ENCODE measurements around the gene NECAB3. TPM values are rescaled to one million over a fixed set of nuclear protein-coding genes. Genes with fewer than 3 reads are reported as not detected.

The NECAB3 gene
- total RNA-seq, 1 experiment from 2014 or later = 43.5 TPM

DNA sequence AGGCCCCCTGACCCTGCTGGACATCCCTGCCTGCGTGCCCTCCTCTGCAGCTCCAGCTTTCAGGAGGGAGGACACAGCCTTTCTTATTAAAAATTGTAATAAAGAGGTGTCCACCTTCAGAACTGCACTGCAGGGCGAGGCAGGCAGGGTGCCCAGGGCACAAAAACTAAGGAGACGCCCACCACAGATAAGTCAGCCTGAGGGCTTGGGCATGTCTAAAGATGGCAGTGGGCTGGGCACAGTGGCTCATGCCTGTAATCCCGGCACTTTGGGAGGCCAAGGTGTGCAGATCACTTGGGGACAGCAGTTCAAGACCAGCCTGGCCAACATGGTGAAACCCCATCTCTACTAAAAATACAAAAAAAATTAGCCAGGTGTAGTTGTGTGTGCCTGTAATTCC lies 19.1 kb downstream of the NECAB3 start:
- ChIA-PET POLR2A (ENCODE audit: unreplicated experiment) (no interaction called here), CTCF (no interaction called here)
- Histone ChIP-seq H3F3A (ENCODE audit: low read length, unreplicated experiment) (no peaks in the 10 kb centered on the region), H3K9ac (ENCODE audit: low read length) (no peak overlapping the region), H3K36me3 (ENCODE audit: low read depth, low read length) (no peaks in the 10 kb centered on the region; the same call in 1 of the 2 replicates), H2AFZ (ENCODE audit: low read length) (no peak overlapping the region), H3K27me3 (ENCODE audit: low read length) (no peaks in the 10 kb centered on the region), H3K4me1 (ENCODE audit: insufficient read depth, low read length) (peaks cover 23% of the 10 kb centered on the region), H3K4me3 (ENCODE audit: low read length) (no peak overlapping the region), H4K20me1 (ENCODE audit: low read length) (no peaks in the 10 kb centered on the region), H3K27ac (ENCODE audit: low read length) (no peak overlapping the region), H3K9me2 (replicated peaks; ENCODE audit: low read length) (no peaks in the 10 kb centered on the region), H3K9me3 (ENCODE audit: low read length) (no peaks in the 10 kb centered on the region), H3K79me2 (ENCODE audit: low read length) (no peaks in the 10 kb centered on the region), H3K4me2 (ENCODE audit: low read length) (no peak overlapping the region)
- TF ChIP-seq EZH2phosphoT487 (IDR thresholded peaks at IDR 0.05; ENCODE audit: borderline replicate concordance, low read length) = no peak
- no peak for TF ChIP-seq CTCF (conservative IDR thresholded peaks at IDR 0.05; ENCODE audit: low read depth, low read length)
- TF ChIP-seq EZH2 (IDR thresholded peaks at IDR 0.05; ENCODE audit: low read length, unreplicated experiment) = no peak
- intact Hi-C loops (cut with micrococcal nuclease) = no loop called here
- no TSS peak for BruUV-seq (replicated peaks)
- DNase-seq (no peak), ATAC-seq (no peak)

DNA sequence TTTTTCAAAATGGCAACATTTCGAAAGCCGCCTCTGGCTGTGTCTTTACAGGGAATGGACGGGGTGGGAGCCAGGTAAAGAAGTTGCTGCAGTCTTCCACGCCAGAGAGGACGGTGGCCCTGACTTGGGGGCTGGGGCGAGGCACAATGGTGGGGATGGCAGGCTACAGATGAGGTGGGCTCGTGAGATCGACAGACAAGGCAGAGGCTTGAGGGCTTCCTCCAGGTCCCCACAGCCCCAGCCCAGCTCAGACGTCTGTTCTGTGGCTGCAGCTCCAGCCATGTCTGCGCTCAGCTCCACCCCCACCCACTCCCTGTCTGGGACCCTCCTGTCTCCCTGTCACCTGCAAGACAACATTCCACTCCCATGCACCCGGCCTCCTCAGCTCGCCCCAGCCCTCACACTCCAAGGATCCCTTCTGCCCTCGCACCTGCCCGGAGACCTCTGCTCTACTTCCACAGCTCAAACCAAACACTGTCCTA lies 19.5 kb downstream of the NECAB3 start:
- Histone ChIP-seq H3K9me2 (replicated peaks; ENCODE audit: low read length) (no peaks in the 10 kb centered on the region), H3K79me2 (ENCODE audit: low read length) (no peaks in the 10 kb centered on the region), H3K27ac (ENCODE audit: low read length) (no peak overlapping the region), H3K4me2 (ENCODE audit: low read length) (no peak overlapping the region), H3K36me3 (ENCODE audit: low read depth, low read length) (no peaks in the 10 kb centered on the region; the same call in 1 of the 2 replicates), H4K20me1 (ENCODE audit: low read length) (no peaks in the 10 kb centered on the region), H3K4me1 (ENCODE audit: insufficient read depth, low read length) (peaks cover 23% of the 10 kb centered on the region), H3K4me3 (ENCODE audit: low read length) (no peak overlapping the region), H3K9ac (ENCODE audit: low read length) (no peak overlapping the region), H3F3A (ENCODE audit: low read length, unreplicated experiment) (no peaks in the 10 kb centered on the region), H3K9me3 (ENCODE audit: low read length) (no peaks in the 10 kb centered on the region), H3K27me3 (ENCODE audit: low read length) (no peaks in the 10 kb centered on the region), H2AFZ (ENCODE audit: low read length) (no peak overlapping the region)
- BruUV-seq (replicated peaks) = no TSS peak
- CTCF ChIA-PET = interaction anchor here (1.2 to 1.8 kb wide), 3 partner anchors 128 to 197 kb away, joined by 4 to 14 read pairs (median 5); no protein-coding TSS in a partner anchor
- no peak for TF ChIP-seq EZH2 (IDR thresholded peaks at IDR 0.05; ENCODE audit: low read length, unreplicated experiment)
- ATAC-seq (no peak), DNase-seq (no peak)
- POLR2A ChIA-PET (ENCODE audit: unreplicated experiment) = interaction anchor here (0.8 kb wide), 1 partner anchor 197 kb away, joined by 3 read pairs; no protein-coding TSS in a partner anchor
- intact Hi-C loops (cut with micrococcal nuclease) = no loop called here

- ChIA-PET CTCF (interaction anchor here (1.1 to 1.8 kb wide), 4 partner anchors 127 to 209 kb away, joined by 3 to 14 read pairs (median 4); no protein-coding TSS in a partner anchor), POLR2A (ENCODE audit: unreplicated experiment) (interaction anchor here (0.8 kb wide), 1 partner anchor 197 kb away, joined by 3 read pairs; no protein-coding TSS in a partner anchor)
- no peaks in the 10 kb centered on the region for H3F3A ChIP-seq (ENCODE audit: low read length, unreplicated experiment)
- H3K4me2 ChIP-seq (ENCODE audit: low read length) = no peak overlapping the region
- no TSS peak for BruUV-seq (replicated peaks)
- H3K27ac ChIP-seq (ENCODE audit: low read length) = no peak overlapping the region
- H3K9me3 ChIP-seq (ENCODE audit: low read length) = no peaks in the 10 kb centered on the region
- peaks cover 23% of the 10 kb centered on the region for H3K4me1 ChIP-seq (ENCODE audit: insufficient read depth, low read length)
- intact Hi-C loops (cut with micrococcal nuclease) = loop anchor here (1.0 kb wide), 1 partner anchor 197 kb away; no protein-coding TSS in a partner anchor
- H3K79me2 ChIP-seq (ENCODE audit: low read length) = no peaks in the 10 kb centered on the region
- H3K27me3 ChIP-seq (ENCODE audit: low read length) = no peaks in the 10 kb centered on the region
- H3K36me3 ChIP-seq (ENCODE audit: low read depth, low read length) = no peaks in the 10 kb centered on the region; the same call in 1 of the 2 replicates
- H4K20me1 ChIP-seq (ENCODE audit: low read length) = no peaks in the 10 kb centered on the region
- DNase-seq = peak; percentile 62
- peak; percentile 33 for ATAC-seq
- no peak overlapping the region for H3K9ac ChIP-seq (ENCODE audit: low read length)
- no peak overlapping the region for H3K4me3 ChIP-seq (ENCODE audit: low read length)
- TF ChIP-seq EZH2 (IDR thresholded peaks at IDR 0.05; ENCODE audit: low read length, unreplicated experiment) (no peak), EZH2phosphoT487 (IDR thresholded peaks at IDR 0.05; ENCODE audit: borderline replicate concordance, low read length) (no peak), CTCF (conservative IDR thresholded peaks at IDR 0.05; ENCODE audit: low read depth, low read length) (no peak)
- no peaks in the 10 kb centered on the region for H3K9me2 ChIP-seq (replicated peaks; ENCODE audit: low read length)
- no peak overlapping the region for H2AFZ ChIP-seq (ENCODE audit: low read length)
Measured at GRCh38 chr20:33653900-33654596, 20.2 kb downstream of the NECAB3 start.
